Measurements from ENCODE around the gene ANKRD18B.
"Not testable (repeated sequence)": the region's sequence is repeated elsewhere in the genome, so short reads cannot be mapped to it uniquely, and the experiment has no call there.

The ANKRD18B gene

DNA sequence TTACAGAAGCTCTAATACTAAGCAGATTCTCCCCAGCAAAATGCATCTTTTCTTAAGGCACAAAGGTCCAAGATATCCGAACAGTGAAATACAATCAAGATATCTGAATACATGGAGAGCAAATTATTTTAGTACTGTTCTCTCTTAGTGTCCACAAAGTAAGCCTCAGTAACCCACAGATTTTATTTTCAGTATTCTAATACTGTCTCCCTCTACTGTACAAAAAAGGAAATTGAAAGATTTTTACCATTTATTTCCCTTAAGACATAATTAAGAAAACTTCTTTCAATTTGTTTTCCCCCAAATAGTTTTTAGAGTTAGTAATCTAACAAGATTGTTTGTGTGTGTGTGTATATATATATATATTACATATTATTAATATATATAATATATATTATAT, 25.7 kb upstream of the ANKRD18B start:
- H3K4me3 ChIP-seq (ENCODE audit: control insufficient read depth, low read depth, low read length) = no peak overlapping the region
- DNase-seq (ENCODE audit: low read depth) = no peak
- TF ChIP-seq, protein P1, sequence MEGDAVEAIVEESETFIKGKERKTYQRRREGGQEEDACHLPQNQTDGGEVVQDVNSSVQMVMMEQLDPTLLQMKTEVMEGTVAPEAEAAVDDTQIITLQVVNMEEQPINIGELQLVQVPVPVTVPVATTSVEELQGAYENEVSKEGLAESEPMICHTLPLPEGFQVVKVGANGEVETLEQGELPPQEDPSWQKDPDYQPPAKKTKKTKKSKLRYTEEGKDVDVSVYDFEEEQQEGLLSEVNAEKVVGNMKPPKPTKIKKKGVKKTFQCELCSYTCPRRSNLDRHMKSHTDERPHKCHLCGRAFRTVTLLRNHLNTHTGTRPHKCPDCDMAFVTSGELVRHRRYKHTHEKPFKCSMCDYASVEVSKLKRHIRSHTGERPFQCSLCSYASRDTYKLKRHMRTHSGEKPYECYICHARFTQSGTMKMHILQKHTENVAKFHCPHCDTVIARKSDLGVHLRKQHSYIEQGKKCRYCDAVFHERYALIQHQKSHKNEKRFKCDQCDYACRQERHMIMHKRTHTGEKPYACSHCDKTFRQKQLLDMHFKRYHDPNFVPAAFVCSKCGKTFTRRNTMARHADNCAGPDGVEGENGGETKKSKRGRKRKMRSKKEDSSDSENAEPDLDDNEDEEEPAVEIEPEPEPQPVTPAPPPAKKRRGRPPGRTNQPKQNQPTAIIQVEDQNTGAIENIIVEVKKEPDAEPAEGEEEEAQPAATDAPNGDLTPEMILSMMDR (conservative IDR thresholded peaks at IDR 0.05; ENCODE audit: control insufficient read depth, insufficient read depth, low read depth, low read length) = peak; percentile 27

DNA sequence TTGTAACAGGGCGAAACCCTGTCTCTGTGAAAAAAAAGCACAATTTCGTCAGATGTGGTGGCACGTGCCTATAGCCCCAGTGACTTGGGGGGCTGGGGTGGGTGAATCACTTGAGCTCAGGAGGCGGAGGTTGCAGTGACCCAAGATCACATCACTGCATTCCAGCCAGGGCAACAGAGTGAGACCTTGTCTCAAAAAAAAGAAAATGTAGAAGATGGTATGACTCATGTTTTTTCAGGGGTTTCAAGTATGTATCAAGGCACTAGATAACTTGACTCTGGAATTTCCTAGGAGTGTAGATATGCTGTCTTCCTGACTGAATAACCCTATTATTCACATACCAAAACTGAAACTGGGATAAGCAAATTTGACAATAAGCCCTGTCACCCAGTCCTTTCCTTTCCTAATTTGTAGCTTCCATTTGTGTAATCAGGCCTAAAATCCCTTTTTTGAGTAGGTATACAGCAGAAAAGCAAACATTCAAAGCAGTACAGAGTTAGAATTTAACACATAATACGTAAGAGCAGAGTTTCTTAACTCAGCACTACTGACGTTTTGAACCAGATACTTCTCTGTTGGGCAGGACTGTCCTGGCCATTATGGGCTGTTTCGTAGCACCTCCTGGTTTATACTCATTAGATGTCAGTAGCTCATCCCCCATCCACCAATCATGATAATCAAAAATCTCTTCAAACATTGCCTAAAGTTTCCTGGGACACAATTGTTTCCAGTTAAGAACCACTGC, 17.3 kb upstream of the ANKRD18B start:
- peak overlapping the region; percentile 2 for H3K4me3 ChIP-seq (ENCODE audit: control insufficient read depth, low read depth, low read length)
- peak; percentile 91 for DNase-seq (ENCODE audit: low read depth)
- TF ChIP-seq, protein P1 (conservative IDR thresholded peaks at IDR 0.05; ENCODE audit: control insufficient read depth, insufficient read depth, low read depth, low read length) = no peak

- TF ChIP-seq, protein P1 (conservative IDR thresholded peaks at IDR 0.05; ENCODE audit: control insufficient read depth, insufficient read depth, low read depth, low read length) = no peak
- peak; percentile 65 for DNase-seq (ENCODE audit: low read depth)
- H3K4me3 ChIP-seq (ENCODE audit: control insufficient read depth, low read depth, low read length) = peak overlapping the region; percentile 54
Measured at GRCh38 chr9:33510262-33511183, 13.5 kb upstream of the ANKRD18B start.

GRCh38 chr9:33511184-33511517, 12.9 kb upstream of the ANKRD18B start:
- not testable (repeated sequence) for DNase-seq (ENCODE audit: low read depth)
- peak overlapping the region; percentile 54 for H3K4me3 ChIP-seq (ENCODE audit: control insufficient read depth, low read depth, low read length)

DNA sequence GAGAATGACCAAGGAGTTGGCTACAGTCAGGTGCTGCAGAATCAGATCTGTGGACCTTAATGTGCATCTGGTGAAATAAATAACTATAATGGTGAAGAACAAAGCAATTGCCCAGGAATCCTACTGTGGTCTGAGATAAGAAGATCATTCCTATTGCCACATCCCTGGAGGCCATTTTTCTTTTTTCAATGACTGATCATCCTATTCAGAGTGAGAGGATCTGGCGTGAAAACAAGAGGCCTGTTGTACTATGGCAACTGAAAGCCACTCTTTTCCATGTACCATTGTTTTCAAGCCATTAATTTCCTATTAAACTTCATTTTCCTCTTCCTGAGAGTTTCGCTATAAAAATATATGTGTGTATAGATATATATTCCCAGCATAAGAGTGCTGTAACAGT, 11.5 kb upstream of the ANKRD18B start:
- not testable (repeated sequence) for H3K4me3 ChIP-seq (ENCODE audit: control insufficient read depth, low read depth, low read length); DNase-seq (ENCODE audit: low read depth)

DNA sequence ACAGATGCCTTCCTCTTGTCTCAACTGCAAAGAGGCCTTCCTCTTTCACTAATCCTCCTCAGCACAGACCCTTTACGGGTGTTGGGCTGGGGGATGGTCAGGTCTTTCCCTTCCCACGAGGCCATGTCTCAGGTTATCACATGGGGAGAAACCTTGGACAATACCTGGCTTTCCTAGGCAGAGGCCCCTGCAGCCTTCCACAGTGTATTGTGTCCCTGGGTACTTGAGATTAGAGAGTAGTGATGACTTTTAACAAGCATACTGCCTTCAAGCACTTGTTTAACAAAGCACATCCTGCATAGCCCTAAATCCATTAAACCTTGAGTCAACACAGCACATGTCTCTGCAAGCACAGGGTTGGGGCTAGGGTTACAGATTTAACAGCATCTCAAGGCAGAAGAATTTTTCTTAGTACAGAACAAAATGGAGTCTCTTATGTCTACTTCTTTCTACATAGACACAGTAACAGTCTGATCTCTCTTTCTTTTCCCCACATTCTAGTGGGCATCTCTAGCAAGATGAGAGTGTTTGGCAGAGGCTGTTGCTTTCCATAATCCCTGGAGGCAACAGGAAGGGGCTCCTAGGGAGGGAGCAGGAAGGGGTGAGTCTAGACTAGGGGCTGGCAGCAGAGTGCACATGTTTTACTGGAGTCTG, 8.6 kb upstream of the ANKRD18B start:
- not testable (repeated sequence) for H3K4me3 ChIP-seq (ENCODE audit: control insufficient read depth, low read depth, low read length); DNase-seq (ENCODE audit: low read depth)

DNA sequence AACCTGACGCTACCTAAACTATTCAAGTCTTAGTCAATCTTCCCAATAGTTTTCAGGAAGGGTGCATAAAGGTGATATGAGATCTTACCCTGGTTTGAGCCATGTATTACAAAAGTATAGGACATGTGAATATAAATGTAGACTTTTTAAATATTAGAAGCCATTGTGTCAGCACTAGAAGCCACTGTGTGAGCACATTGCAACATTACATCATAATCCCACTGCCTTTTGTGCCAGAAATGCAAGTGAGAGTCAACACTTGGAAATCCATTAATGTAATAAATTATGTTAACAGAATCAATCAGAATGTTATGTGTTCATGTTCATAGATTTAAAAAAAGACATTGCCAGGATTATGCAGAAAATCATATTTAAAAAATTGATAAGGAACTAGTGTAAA, 7.7 kb upstream of the ANKRD18B start:
- H3K4me3 ChIP-seq (ENCODE audit: control insufficient read depth, low read depth, low read length); DNase-seq (ENCODE audit: low read depth): not testable (repeated sequence)

- no peak overlapping the region for H3K4me3 ChIP-seq (ENCODE audit: control insufficient read depth, low read depth, low read length)
- peak; percentile 62 for DNase-seq (ENCODE audit: low read depth)
- TF ChIP-seq, protein P1 (conservative IDR thresholded peaks at IDR 0.05; ENCODE audit: control insufficient read depth, insufficient read depth, low read depth, low read length) = peak; percentile 63
Measured at GRCh38 chr9:33517373-33517772, 6.7 kb upstream of the ANKRD18B start.

DNA sequence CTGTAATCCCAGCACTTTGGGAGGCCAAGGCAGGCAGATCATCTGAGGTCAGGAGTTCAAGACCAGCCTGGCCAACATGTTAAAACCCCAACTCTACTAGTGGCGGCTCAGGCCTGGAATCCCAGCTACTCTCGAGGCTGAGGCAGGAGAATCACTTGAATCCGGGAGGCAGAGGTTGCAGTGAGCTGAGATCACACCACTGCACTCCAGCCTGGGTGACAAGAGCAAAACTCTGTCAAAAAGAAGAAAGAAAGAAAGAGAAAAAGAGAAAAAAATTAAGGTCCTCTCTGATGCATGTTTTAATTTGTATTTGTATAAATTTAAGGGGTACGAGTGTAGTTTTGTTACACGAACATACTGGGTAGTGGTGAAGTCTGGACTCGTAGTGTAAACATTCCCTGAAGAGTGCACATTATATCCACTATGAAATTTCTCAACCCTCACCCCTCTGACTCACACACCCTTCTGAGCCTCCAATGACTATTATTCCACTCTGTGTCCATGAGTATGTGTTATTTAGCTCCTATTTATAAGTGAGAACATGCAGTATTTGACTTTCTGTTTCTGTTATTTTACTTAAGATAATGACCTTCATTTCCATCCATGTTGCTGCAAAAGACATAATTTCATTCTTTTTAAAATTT, 6.0 kb upstream of the ANKRD18B start:
- peak; percentile 80 for DNase-seq (ENCODE audit: low read depth)
- not testable (repeated sequence) for H3K4me3 ChIP-seq (ENCODE audit: control insufficient read depth, low read depth, low read length)

- not testable (repeated sequence) for H3K4me3 ChIP-seq (ENCODE audit: control insufficient read depth, low read depth, low read length); DNase-seq (ENCODE audit: low read depth)
Measured at GRCh38 chr9:33521861-33522260, 2.2 kb upstream of the ANKRD18B start.

Data from fibroblast of mammary gland (primary cell).